Vagina (tissue), 2 donors: ENCODE measurements around the gene ABCC12.

Source experiments
- CTCF ChIP-seq, 3 experiments: fragments of 450-650 bp in 2 of 3; fragments of 200-600 bp in 1 of 3; sonication (generic) in 1 of 3; IDR thresholded peaks; one replicate each; pipeline ENCODE4 v1.5.1; 2017 to 2019; ENCODE audit warnings: antibody characterized with exemption in 3 of 3, mild to moderate bottlenecking in 2 of 3, moderate library complexity in 2 of 3
- POLR2A ChIP-seq, 2 donors: fragments of 450-650 bp; IDR thresholded peaks; one replicate each; pipeline ENCODE4 v1.6.1; 2017; ENCODE audit warnings: antibody characterized with exemption in 2 of 2, mild to moderate bottlenecking in 2 of 2, moderate library complexity in 2 of 2
- POLR2AphosphoS5 ChIP-seq, 2 donors: sonication (generic); formaldehyde crosslinking; IDR thresholded peaks; one replicate each; pipeline ENCODE4 v1.9.0; 2017; ENCODE audit warnings: antibody characterized with exemption in 2 of 2, mild to moderate bottlenecking in 2 of 2, low read depth in 1 of 2; ENCODE audit not compliant: insufficient read depth in 1 of 2

GRCh38 chr16:48138543-48138942 is 17.2 kb downstream of the ABCC12 start:
- no peak for TF ChIP-seq CTCF (IDR thresholded peaks at IDR 0.05)
- no peak for TF ChIP-seq POLR2A (IDR thresholded peaks at IDR 0.05)
- no peak for TF ChIP-seq POLR2AphosphoS5 (IDR thresholded peaks at IDR 0.05; ENCODE audit: insufficient read depth in 1 of 2, low read depth in 1 of 2)
